ENCODE measurements around the gene C1QTNF12.
"Not testable (repeated sequence)": the region's sequence is repeated elsewhere in the genome, so short reads cannot be mapped to it uniquely, and the experiment has no call there.

Gene C1QTNF12

DNA sequence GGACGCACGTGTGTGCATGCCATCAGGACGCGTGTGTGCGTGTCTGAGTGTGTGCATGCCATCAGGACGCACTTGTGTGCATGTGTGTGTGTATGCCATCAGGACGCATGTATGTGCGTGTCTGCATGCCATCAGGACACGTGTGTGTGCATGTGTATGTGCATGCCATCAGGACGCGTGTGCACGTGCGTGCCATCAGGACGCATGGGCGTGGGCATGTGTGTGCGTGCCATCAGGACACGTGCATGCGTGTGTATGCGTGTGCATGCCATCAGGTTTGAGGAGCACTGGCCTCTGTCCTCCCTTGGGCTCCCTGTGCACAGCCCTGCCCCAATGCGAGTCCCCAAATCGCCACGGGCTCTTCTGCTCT, 12.6 kb upstream of the C1QTNF12 start:
- no peak for DNase-seq

DNA sequence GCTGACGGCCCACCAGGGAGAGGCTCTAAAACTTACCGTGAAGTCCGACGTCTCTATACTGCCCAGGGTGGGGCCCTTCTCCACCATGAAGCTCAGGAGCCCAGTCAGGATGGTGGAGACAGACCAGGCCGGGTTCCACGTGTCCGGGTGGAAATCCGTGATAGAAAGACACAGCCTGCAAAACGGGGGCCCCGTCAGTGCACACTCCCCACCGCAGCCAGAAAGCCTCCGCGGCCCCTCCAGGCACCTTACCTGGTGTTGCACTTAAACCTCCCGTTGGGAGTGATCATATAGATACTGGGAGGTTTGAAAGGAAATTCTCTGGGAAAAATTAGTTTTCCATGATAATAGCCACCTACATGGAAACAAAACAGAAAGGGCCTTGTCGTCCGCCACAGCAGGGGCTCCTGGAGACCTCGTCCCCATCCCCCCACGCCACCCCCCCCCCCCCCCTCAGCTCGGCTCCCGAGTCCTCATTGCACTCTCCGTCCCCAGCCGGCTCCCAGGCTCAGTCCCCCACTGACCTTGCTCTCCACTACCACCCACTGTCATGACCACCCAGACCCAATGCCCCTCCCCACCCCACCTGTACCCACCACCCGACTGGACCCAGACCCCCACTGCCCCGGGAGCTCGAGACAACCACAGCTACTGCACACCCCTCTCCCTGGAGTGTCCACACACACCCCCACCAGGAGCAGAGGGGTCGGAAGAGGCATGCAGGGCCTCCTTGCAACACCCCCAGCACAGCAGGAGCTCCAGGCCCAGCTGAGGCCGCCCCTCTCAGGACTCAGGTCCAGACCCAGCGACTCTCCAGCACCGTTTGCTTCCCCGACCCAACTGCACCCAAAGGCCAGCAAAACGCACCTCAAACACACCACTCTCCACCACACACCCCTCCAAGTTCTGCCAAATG, 10.7 kb upstream of the C1QTNF12 start:
- no peak for DNase-seq

DNA sequence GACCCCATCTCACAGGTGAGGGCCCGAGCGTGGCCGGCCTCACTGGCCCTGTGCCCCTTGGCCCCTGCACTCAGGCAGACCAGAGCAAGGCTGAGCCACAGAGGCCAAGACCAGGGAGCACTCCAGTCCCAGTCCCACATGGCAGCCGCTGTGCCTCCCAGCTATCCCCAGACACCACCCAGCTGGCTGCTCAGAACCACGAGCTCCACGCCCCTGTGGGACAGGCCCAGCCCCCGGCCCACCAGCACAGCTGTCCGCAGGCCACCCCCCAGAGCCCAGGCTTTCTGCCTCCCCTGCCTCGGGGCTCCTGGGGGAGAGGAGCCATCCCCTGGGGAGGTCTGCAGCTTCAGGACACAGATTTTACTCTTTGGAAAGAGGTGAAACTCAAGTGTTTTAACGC, 9.1 kb upstream of the C1QTNF12 start:
- DNase-seq, result no peak

GRCh38 chr1:1255078-1255477, 8.6 kb upstream of the C1QTNF12 start:
- DNase-seq, result no peak

- DNase-seq, result no peak
Observed at GRCh38 chr1:1254667-1254998, 8.1 kb upstream of the C1QTNF12 start.

DNA sequence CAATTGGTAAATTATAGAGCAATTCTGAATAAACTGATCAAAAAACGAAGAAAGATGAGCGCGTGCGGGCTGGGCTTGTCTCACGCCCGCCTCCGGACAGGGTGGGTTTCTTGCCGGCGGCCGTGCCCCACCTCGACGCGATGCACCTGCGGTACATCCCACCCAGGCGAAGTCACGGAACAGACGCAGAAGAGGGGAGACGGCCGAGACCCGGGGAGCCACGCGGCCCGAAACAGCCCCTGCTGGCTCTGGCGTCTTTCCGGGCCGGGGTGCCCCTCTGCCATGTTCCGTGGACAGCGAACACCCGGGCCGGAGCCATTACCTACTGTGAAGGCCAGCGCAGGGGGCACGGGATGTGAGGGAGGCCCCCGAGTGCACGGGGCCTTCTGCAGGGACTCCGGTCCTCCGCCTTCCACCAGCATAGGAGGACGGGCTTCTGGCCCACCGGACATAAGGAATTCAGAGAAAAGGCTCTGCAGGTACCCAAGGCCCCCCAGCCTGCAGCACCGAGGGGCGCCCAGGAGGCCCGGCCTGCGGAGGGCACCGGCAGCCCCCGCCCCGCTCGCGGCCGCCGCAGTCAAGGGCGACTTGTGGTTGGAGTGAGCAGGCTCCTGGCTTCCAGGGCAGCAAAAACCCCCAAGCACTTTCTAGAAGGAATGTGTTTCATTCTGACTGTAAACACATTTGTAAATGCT, 7.6 kb upstream of the C1QTNF12 start:
- no peak for DNase-seq

DNA sequence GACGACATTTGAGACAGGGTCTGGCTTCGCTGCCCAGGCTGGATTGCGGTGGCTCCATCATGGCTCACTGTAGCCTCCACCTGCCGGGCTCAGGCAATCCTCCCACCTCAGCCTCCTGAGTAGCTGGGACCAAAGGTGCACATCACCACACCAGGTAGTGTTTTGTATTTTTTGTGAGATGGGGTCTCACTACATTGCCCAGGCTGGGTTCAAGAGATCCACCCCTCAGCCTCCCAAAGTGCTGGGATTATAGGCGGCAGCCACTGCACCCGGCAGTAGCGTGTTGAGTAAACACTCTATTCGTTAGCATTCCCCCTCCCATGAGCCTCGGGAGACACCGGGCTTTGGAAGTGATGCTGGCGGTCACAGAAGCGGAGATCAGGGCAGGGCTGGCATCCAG, 6.8 kb upstream of the C1QTNF12 start:
- no peak for DNase-seq

DNA sequence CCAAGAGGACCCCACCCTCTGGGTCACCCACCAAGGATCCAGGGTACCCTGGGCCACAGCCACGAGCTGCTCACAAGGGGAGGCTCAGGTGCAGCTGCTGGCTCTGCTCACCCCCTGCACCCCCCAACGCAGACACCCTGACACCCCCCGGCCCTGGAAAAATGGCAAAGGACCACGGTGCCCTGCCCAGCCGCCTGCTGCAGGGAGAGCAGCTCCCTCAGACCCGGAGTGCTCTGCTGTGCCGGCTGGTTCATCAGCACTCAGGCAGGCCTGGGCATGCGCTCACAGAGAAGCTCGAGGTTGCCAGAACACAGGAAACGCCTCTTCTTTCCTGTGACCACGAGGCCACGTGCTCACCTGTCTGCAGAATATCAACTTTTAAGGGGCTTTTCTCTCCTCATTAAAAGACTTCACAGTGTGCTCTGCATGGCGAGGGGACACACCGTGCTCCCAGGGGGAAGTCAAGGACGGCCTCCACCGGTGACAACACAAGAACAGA, 4.3 kb upstream of the C1QTNF12 start:
- no peak for DNase-seq

GRCh38 chr1:1248009-1248913, 1.7 kb upstream of the C1QTNF12 start:
- not testable (repeated sequence) for DNase-seq

DNA sequence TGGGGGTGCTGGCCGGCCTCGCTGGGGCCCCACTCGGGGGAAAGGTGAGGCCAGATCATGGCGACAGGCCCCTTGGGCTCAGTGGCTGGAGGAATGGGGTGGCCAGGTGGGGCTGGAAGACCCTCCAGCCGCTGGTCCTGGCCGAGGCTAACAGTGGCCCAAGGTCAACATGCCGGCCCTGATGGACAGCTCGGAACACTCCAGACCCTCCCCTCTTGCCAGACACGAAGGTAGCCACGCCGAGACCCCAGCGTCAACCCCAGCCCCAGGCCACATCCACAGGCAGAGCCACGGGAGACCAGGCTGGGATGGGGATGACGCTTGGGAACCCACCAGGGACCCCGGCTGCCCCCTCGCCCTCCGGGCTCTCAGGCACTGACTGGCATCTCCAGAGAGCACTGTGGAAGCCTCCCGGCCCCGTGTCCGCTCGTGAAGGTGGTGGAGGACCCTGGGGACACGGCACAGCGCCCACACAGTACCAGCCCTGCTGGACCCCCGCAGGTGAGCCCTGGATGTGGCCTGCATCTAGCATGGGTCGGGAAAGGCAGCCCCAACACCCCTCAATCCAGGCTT, 905 bp upstream of the C1QTNF12 start:
- no peak for DNase-seq

DNA sequence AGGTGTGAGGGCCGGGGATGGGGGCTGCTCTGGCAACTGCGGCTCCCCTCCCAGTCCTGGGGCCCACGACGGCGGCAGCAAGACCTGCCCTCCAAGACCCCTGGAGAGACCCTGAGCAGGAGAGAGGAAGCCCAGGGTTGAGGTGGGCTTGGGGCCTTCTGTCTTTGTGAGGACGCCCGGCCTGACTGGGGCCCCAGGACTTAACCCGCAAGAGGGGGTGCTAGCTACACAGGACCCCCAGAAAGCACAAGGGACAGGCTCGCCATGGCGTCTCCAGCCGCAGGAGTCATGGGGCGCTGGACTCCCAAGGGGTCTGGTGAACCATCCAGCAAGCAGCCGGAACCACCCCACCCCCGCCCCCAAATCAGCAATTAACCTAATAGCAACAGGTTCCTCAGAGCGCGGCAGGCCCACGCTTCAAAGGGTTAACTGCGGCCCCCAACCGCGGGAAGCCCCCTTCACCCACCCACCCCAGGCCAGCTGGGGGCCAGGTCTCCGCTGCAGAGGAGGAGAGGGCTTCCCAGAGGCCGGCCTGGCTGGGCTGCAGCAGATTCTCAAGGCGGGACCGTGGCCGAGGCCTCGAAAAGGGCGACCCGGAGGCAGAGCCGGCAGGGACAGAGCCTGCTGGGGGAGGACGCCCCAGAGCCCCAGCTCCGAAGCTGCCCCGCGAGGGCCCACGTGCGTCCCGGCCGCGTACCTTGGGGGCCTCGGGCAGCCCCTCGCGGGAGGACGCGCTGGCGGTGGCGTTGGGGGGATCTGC, 525 bp downstream of the C1QTNF12 start:
- DNase-seq, result no peak

DNA sequence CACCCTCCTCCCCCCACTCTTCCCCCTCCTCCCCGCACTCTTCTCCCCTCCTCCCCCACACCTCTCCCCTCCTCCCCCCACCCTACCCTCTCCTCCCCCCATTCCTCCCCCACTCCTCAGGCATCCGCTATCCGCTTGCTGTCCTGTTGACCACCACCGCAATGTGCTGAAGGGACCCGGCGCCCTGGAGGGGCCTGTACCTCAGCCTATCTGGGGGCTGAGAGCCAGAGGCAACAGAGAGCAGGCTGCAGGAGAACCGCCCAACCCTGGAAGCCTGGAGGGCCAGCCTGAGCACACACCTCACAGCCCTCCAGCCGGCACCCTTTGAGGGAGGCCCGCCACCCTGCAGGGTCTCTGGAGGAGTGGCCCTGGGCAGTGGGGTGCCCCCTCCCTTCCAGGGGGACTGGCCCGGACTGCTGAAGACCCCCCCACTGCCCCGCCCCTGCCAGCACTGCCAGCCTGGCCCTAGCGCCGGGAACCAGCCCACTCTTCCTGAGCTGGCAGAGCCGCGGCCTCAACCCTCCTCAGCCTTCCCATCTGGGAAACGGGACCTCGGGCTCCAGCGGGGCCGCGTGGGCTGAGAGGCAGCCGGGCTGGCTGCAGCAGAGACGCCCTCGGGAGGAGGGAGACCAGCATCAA, 1.2 kb downstream of the C1QTNF12 start:
- no peak for DNase-seq

- no peak for DNase-seq
Observed at GRCh38 chr1:1244192-1244811, 2.2 kb downstream of the C1QTNF12 start.

GRCh38 chr1:1243807-1244191, 2.7 kb downstream of the C1QTNF12 start:
- no peak for DNase-seq

DNA sequence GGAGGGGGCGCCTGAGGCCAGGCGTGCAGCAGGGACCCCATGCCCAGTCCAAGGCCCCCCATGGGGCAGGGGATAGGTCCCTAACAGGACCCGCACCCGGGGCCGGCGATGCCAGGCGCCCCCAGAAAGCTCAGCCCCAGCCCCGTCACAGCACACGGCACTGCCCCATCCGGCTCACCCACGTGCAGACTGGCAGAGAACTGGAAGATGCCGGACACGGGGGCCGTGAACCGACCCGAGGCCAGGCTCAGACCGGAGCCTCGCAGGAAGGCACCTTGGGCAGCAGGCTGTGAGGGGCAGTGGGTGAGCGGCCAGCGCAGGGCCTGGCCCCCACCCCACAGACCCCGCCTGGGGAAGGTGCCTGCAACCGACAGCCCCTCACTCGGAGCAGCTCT, 3.3 kb downstream of the C1QTNF12 start:
- no peak for DNase-seq

DNA sequence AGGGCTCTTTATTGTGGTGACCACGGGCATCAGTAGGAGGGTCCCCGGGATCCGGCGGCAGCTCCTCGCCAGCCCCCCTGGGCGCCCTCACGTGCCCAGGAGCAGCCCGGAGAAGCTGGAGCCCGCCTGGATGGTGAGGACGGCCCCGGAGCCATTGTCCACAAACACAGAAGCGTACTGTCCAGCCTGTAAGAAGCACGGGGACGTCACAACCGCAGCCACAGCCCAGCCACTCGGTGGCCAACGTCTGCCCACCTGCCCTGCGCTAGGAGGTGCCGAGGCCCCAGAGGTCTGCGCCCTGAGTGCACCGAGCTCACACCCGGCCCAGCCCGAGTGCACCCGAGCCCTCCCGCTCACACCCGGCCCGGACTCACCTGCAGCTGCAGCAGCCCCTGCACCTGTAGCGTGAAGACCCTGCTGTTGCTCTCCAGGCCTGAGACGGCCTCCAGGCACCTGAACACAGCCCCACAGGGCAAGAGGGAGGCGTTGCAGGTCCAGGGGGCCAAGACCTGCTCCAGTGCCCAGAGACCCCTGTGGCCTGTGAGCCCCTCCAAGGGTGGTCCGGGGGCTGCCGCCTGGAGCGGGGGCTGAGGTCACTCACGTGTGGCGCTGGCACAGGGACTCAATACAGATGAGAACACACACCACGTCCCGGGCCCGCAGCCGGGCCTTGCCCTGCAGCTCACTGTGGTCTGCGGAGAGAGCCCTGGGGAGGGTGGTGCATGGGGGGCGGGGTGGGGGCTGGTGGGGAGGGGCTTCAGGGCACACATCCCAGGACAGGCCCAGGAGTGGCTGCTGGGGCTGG, 3.9 kb downstream of the C1QTNF12 start:
- DNase-seq, result no peak

DNA sequence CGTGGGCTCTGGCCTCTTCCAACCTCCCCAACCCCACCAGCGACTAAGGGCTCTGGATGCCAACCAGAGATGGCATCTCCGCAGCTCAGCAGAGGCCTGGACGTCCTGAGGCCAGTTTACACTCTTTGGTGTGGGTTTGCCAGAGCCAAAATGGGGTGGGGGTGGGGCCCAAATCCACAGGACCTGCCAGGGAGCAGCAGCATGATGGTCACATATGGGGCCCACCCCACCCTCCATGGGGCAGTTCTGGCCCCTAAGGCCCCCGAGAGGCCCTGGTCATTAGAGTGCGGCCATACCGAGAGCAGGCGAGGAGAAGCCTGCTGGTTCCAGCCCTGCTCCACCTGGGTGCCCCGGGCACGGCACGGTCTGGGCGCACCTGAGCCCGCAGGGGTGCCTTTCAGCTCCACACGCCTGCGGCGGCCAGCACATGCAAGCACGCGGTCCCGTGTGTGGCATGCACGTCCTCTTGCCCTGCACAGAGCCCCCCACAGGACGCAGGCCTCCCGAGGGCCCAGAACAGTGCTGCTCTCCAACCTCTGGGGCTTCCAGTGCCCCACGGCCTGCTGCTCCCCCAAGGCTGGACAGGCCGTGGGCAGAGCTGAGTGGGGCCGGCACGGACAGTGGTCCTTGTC, 4.8 kb downstream of the C1QTNF12 start:
- DNase-seq, result no peak

GRCh38 chr1:1240822-1241587, 5.5 kb downstream of the C1QTNF12 start:
- no peak for DNase-seq

DNA sequence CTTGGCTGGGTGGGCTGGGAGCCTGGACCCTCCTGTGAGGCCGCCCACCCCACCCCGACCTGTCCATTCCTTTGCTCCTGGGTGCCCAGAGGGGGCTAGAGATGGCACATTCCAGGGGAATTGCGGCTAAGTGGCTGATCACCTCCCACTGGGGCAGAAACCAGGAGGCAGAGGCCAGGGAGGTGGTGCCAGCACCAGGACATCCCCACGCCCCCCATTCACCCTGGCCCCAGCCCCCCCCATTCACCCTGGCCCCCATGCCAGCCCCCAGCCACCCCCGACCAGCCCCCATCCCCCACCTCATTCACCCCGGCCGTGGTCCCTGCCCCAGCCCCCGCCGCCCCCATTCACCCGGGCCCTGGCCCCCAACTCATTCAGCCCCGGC, 6.2 kb downstream of the C1QTNF12 start:
- DNase-seq, result no peak
